ENCODE results near the gene PALD1. TPM values are rescaled to one million over a fixed set of nuclear protein-coding genes. Genes with fewer than 3 reads are reported as not detected.

Gene PALD1
- total RNA-seq, 1 experiment from 2014 or later: 33.1 TPM

DNA sequence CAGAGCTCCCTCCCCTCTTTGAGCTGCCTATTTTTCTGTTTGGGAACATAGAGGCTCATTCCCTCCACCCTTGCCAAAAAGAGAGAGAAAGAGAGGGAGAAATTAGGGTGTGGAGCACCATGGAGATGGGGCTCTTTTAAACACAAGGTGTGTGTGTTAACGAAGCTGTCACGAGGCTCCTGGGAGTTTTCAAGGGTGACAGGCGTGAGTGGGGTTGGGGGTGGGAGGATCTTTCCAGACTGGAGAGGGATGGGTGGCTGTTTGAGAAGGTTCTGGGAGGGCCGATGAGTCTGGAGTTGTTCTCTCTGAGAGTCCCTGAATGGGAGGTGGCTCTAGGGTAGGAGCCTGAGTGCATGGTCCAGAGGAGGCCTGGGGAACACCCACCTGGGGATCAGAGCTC, 45.0 kb downstream of the PALD1 start (continued):
- TF ChIP-seq, protein P1, sequence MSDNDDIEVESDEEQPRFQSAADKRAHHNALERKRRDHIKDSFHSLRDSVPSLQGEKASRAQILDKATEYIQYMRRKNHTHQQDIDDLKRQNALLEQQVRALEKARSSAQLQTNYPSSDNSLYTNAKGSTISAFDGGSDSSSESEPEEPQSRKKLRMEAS (IDR thresholded peaks at IDR 0.05): no peak
- TF ChIP-seq TCF7L2 (IDR thresholded peaks at IDR 0.05; ENCODE audit: borderline replicate concordance, extremely low read depth, insufficient read depth, insufficient read length) (no peak), YY1 (IDR thresholded peaks at IDR 0.05; ENCODE audit: extremely low read depth, insufficient replicate concordance, low read depth, low read length) (no peak), SRF (IDR thresholded peaks at IDR 0.05; ENCODE audit: low read depth) (no peak), ZFX (IDR thresholded peaks at IDR 0.05) (no peak), EZH2 (IDR thresholded peaks at IDR 0.05) (no peak), FOSL1 (IDR thresholded peaks at IDR 0.05; ENCODE audit: low read depth) (no peak), POLR2A (IDR thresholded peaks at IDR 0.05; ENCODE audit: borderline replicate concordance, extremely low read depth, insufficient read depth, insufficient read length) (no peak)

GRCh38 chr10:70528314-70528713, 49.7 kb downstream of the PALD1 start:
- Histone ChIP-seq H3K79me2 (ENCODE audit: insufficient read depth, low read length) (peaks cover 15% of the 10 kb centered on the region; the same call in 1 of the 2 replicates), H3K36me3 (ENCODE audit: control insufficient read depth in 1 of 2, insufficient read depth in 2 of 2, low read length in 2 of 2) (peaks cover 9 to 29% of the 10 kb centered on the region in 2 experiments; a peak in 3 of 4 replicates), H3K9ac (ENCODE audit: low read length) (no peak overlapping the region), H3K27me3 (ENCODE audit: insufficient read depth, low read length) (no peaks in the 10 kb centered on the region), H3K4me1 (ENCODE audit: control insufficient read depth in 1 of 2, insufficient read depth in 2 of 2, low read length in 2 of 2) (no peaks in the 10 kb centered on the region), H3K27ac (ENCODE audit: low read depth, low read length) (no peak overlapping the region), H4K20me1 (ENCODE audit: insufficient read depth) (no peaks in the 10 kb centered on the region), H2AFZ (ENCODE audit: low read depth, low read length, poor library complexity, severe bottlenecking) (no peak overlapping the region), H3K4me3 (replicated peaks in 1 of 2; ENCODE audit: low read depth in 1 of 2, low read length in 2 of 2) (no peak overlapping the region), H3K9me3 (ENCODE audit: control insufficient read depth in 1 of 2, insufficient read depth in 1 of 2, low read depth in 1 of 2, low read length in 2 of 2) (no peaks in the 10 kb centered on the region), H3K4me2 (ENCODE audit: low read length) (no peak overlapping the region), H3K9me2 (ENCODE audit: insufficient read depth) (no peaks in the 10 kb centered on the region)
- POLR2A ChIA-PET: no interaction called here
- RAD21 ChIA-PET (ENCODE audit: low non-redundant PET in 1 of 2, low total read pairs in 2 of 2, uncharacterized antibody in 2 of 2, unreplicated experiment in 2 of 2): no interaction called here
- no TSS peak for BruUV-seq (replicated peaks)
- intact Hi-C loops (cut with micrococcal nuclease): no loop called here
- ATAC-seq (peak; percentile 10; the same call in 1 of the 2 replicates), DNase-seq (ENCODE audit: low read depth, low spot score) (no peak)
- TF ChIP-seq EZH2phosphoT487 (IDR thresholded peaks at IDR 0.05; ENCODE audit: borderline replicate concordance) (no peak), ZNF274 (IDR thresholded peaks at IDR 0.05; ENCODE audit: low read depth, low read length) (no peak), YY1 (IDR thresholded peaks at IDR 0.05; ENCODE audit: extremely low read depth, insufficient replicate concordance, low read depth, low read length) (no peak), CTCF (IDR thresholded peaks at IDR 0.05 in 2 of 3, conservative IDR thresholded peaks at IDR 0.05 in 1 of 3; ENCODE audit: borderline replicate concordance in 1 of 3, insufficient read depth in 1 of 3, low read depth in 2 of 3, low read length in 2 of 3) (no peak), POLR2A (IDR thresholded peaks at IDR 0.05; ENCODE audit: borderline replicate concordance, extremely low read depth, insufficient read depth, insufficient read length) (no peak), TCF7L2 (IDR thresholded peaks at IDR 0.05; ENCODE audit: borderline replicate concordance, extremely low read depth, insufficient read depth, insufficient read length) (no peak), ELF1 (IDR thresholded peaks at IDR 0.05; ENCODE audit: borderline replicate concordance, low read depth) (no peak)
- TF ChIP-seq, protein P2, sequence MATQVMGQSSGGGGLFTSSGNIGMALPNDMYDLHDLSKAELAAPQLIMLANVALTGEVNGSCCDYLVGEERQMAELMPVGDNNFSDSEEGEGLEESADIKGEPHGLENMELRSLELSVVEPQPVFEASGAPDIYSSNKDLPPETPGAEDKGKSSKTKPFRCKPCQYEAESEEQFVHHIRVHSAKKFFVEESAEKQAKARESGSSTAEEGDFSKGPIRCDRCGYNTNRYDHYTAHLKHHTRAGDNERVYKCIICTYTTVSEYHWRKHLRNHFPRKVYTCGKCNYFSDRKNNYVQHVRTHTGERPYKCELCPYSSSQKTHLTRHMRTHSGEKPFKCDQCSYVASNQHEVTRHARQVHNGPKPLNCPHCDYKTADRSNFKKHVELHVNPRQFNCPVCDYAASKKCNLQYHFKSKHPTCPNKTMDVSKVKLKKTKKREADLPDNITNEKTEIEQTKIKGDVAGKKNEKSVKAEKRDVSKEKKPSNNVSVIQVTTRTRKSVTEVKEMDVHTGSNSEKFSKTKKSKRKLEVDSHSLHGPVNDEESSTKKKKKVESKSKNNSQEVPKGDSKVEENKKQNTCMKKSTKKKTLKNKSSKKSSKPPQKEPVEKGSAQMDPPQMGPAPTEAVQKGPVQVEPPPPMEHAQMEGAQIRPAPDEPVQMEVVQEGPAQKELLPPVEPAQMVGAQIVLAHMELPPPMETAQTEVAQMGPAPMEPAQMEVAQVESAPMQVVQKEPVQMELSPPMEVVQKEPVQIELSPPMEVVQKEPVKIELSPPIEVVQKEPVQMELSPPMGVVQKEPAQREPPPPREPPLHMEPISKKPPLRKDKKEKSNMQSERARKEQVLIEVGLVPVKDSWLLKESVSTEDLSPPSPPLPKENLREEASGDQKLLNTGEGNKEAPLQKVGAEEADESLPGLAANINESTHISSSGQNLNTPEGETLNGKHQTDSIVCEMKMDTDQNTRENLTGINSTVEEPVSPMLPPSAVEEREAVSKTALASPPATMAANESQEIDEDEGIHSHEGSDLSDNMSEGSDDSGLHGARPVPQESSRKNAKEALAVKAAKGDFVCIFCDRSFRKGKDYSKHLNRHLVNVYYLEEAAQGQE (IDR thresholded peaks at IDR 0.05; ENCODE audit: low read depth): no peak
- TF ChIP-seq, protein P3, sequence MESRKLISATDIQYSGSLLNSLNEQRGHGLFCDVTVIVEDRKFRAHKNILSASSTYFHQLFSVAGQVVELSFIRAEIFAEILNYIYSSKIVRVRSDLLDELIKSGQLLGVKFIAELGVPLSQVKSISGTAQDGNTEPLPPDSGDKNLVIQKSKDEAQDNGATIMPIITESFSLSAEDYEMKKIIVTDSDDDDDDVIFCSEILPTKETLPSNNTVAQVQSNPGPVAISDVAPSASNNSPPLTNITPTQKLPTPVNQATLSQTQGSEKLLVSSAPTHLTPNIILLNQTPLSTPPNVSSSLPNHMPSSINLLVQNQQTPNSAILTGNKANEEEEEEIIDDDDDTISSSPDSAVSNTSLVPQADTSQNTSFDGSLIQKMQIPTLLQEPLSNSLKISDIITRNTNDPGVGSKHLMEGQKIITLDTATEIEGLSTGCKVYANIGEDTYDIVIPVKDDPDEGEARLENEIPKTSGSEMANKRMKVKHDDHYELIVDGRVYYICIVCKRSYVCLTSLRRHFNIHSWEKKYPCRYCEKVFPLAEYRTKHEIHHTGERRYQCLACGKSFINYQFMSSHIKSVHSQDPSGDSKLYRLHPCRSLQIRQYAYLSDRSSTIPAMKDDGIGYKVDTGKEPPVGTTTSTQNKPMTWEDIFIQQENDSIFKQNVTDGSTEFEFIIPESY (IDR thresholded peaks at IDR 0.05; ENCODE audit: extremely low read depth, insufficient replicate concordance, low read length): no peak
- CTCF ChIA-PET: no interaction called here

Measured in HCT116 (cell line).